Neural cell (in vitro differentiated cells): Measurements from ENCODE around the gene INPP1. TPM values are rescaled to one million over a fixed set of nuclear protein-coding genes. Genes with fewer than 3 reads are reported as not detected.

Source experiments
- H2AFZ ChIP-seq: fragments of 200-600, 300-800 bp; sonication (generic), shearing (Covaris generic); 2 replicates; pipeline ENCODE4 v1.6.0; 2014; ENCODE audit warnings: low read depth, mild to moderate bottlenecking, antibody characterized with exemption, low read length, moderate library complexity
- H3F3A ChIP-seq: fragments of 200-600 bp; shearing (Covaris generic); 2 replicates; pipeline ENCODE4 v1.6.1; 2016; ENCODE audit warnings: mild to moderate bottlenecking, moderate library complexity, mixed read lengths, antibody characterized with exemption, low read length; ENCODE audit not compliant: insufficient read depth, poor library complexity, severe bottlenecking
- H3K27ac ChIP-seq: fragments of 200-600, 300-800 bp; sonication (generic), shearing (Covaris generic); 2 replicates; pipeline ENCODE4 v1.5.1; 2014; ENCODE audit warnings: mild to moderate bottlenecking, low read length, moderate library complexity
- H3K27me3 ChIP-seq: fragments of 300-800, 200-600 bp; sonication (generic), shearing (Covaris generic); 2 replicates; pipeline ENCODE4 v1.6.0; 2014; ENCODE audit warnings: mild to moderate bottlenecking, low read depth, low read length, moderate library complexity; ENCODE audit not compliant: insufficient read depth
- H3K36me3 ChIP-seq: fragments of 300-800, 200-600 bp; sonication (generic), shearing (Covaris generic); 2 replicates; pipeline ENCODE4 v1.5.1; 2014; ENCODE audit warnings: mild to moderate bottlenecking, antibody characterized with exemption, low read length, moderate library complexity; ENCODE audit not compliant: insufficient read depth
- H3K4me2 ChIP-seq: fragments of 300-800, 200-600 bp; sonication (generic), shearing (Covaris generic); 2 replicates; pipeline ENCODE4 v1.6.0; 2014; ENCODE audit warnings: mild to moderate bottlenecking, low read length
- H3K4me3 ChIP-seq: fragments of 300-800, 200-600 bp; sonication (generic), shearing (Covaris generic); 2 replicates; pipeline ENCODE4 v1.5.1; 2014; ENCODE audit warnings: mild to moderate bottlenecking, low read length, moderate library complexity
- H3K79me2 ChIP-seq: fragments of 200-600 bp; shearing (Covaris generic); replicated peaks from 2 replicates; pipeline ENCODE4 v1.6.0; 2014; ENCODE audit warnings: mild to moderate bottlenecking, low read length, moderate library complexity; ENCODE audit not compliant: insufficient read depth
- H3K9ac ChIP-seq: fragments of 300-800, 200-600 bp; sonication (generic), shearing (Covaris generic); 2 replicates; pipeline ENCODE4 v1.6.1; 2016; ENCODE audit warnings: mild to moderate bottlenecking, low read length, mixed read lengths
- H3K9me2 ChIP-seq: fragments of 200-600 bp; shearing (Covaris generic); 2 replicates; pipeline ENCODE4 v1.6.1; 2016; ENCODE audit warnings: mild to moderate bottlenecking, low read length, mixed read lengths; ENCODE audit not compliant: insufficient read depth
- H3K9me3 ChIP-seq: fragments of 200-600, 300-800 bp; sonication (generic), shearing (Covaris generic); 2 replicates; pipeline ENCODE4 v1.6.1; 2016; ENCODE audit warnings: mild to moderate bottlenecking, mixed run types, low read length, moderate library complexity, mixed read lengths
- H4K20me1 ChIP-seq: fragments of 200-600 bp; shearing (Covaris generic); 2 replicates; pipeline ENCODE4 v1.6.1; 2016; ENCODE audit warnings: mild to moderate bottlenecking, mixed run types; ENCODE audit not compliant: insufficient read depth
- CTCF ChIP-seq: fragments of 450-650 bp; IDR thresholded peaks from 2 replicates; pipeline ENCODE4 v1.5.1; 2014; ENCODE audit warnings: antibody characterized with exemption, mild to moderate bottlenecking, moderate library complexity; ENCODE audit not compliant: poor library complexity, severe bottlenecking
- EP300 ChIP-seq: fragments of 450-650 bp; conservative IDR thresholded peaks from 2 replicates; pipeline ENCODE4 v1.6.1; 2014; ENCODE audit warnings: antibody characterized with exemption, mild to moderate bottlenecking, moderate library complexity; ENCODE audit not compliant: poor library complexity, severe bottlenecking
- EZH2 ChIP-seq: fragments of 200-600, 300-800 bp; shearing (Covaris generic), sonication (generic); IDR thresholded peaks from 2 replicates; pipeline ENCODE4 v1.6.1; 2014; ENCODE audit warnings: antibody characterized with exemption, low read length, borderline replicate concordance, mild to moderate bottlenecking; ENCODE audit not compliant: insufficient read depth, poor library complexity, severe bottlenecking
- MXI1 ChIP-seq: fragments of 450-650 bp; conservative IDR thresholded peaks from 2 replicates; pipeline ENCODE4 v1.6.1; 2014; ENCODE audit warnings: antibody characterized with exemption, mild to moderate bottlenecking; ENCODE audit not compliant: poor library complexity, severe bottlenecking
- POLR2AphosphoS5 ChIP-seq: IDR thresholded peaks from 2 replicates; pipeline ENCODE4 v1.6.1; 2012
- RAD21 ChIP-seq: fragments of 450-650 bp; conservative IDR thresholded peaks from 2 replicates; pipeline ENCODE4 v1.6.1; 2014; ENCODE audit warnings: antibody characterized with exemption, mild to moderate bottlenecking, moderate library complexity
- SMC3 ChIP-seq: fragments of 450-650 bp; conservative IDR thresholded peaks from 2 replicates; pipeline ENCODE4 v1.6.1; 2014; ENCODE audit warnings: antibody characterized with exemption, mild to moderate bottlenecking, moderate library complexity; ENCODE audit not compliant: poor library complexity
- TAF1 ChIP-seq: IDR thresholded peaks from 2 replicates; pipeline ENCODE4 v1.6.1; 2012; ENCODE audit warnings: low read depth
- polyA plus RNA-seq: library from polyadenylated mRNA; depleted of rRNA; stranded (reverse); fragments of >200 nt; gene quantifications from 2 replicates; pipeline ENCODE4 v1.2.3, GENCODE V29; 2014
- TF ChIP-seq, protein P1 (sequence below): IDR thresholded peaks from 2 replicates; pipeline ENCODE4 v1.6.1; 2012; ENCODE audit warnings: borderline replicate concordance

The INPP1 gene
- polyA plus RNA-seq, 1 donor from 2014 or later = 15.1 TPM

GRCh38 chr2:190387422-190387821 lies 44.0 kb downstream of the INPP1 start:
- H3K27ac ChIP-seq = no peak overlapping the region
- H3K79me2 ChIP-seq = no peaks in the 10 kb centered on the region
- H3K9me3 ChIP-seq = no peaks in the 10 kb centered on the region

DNA sequence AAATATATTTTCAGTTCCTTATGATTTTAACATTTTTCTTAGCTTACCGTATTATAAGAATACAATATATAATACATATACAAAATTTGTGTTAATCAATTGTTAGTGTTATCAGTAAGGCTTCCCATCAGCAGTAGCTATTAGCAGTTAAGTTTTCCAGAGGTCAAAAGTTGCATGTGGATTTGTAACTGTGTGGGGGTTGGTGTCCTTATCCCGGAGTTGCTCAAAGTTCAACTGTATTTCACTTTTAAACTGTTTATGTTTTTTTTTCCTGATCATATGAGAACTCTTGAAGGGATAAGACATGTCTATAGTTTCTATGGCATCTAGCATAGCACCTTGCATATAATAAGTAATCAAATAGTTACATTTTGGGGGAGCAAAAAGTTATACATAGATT lies 52.9 kb downstream of the INPP1 start:
- H4K20me1 ChIP-seq = no peaks in the 10 kb centered on the region
- H3K4me2 ChIP-seq = no peak overlapping the region
- no peak for TF ChIP-seq TAF1
- no peaks in the 10 kb centered on the region for H3K36me3 ChIP-seq
- no peak overlapping the region for H3K9ac ChIP-seq
- no peaks in the 10 kb centered on the region for H3K79me2 ChIP-seq
- no peaks in the 10 kb centered on the region for H3K9me3 ChIP-seq
- no peak overlapping the region for H3K27ac ChIP-seq
- H3K9me2 ChIP-seq = no peaks in the 10 kb centered on the region
- no peak overlapping the region for H2AFZ ChIP-seq
- no peak overlapping the region for H3K4me3 ChIP-seq
- no peaks in the 10 kb centered on the region for H3F3A ChIP-seq
- no peaks in the 10 kb centered on the region for H3K27me3 ChIP-seq

More at GRCh38 chr2:190387422-190387821, 44.0 kb downstream of the INPP1 start:
- H2AFZ ChIP-seq = no peak overlapping the region
- H3K9me2 ChIP-seq = no peaks in the 10 kb centered on the region
- H3F3A ChIP-seq = no peaks in the 10 kb centered on the region
- TF ChIP-seq EZH2 (no peak), POLR2AphosphoS5 (no peak), EP300 (no peak), TAF1 (no peak), RAD21 (no peak), CTCF (no peak), MXI1 (no peak), SMC3 (no peak)
- TF ChIP-seq, protein P1, sequence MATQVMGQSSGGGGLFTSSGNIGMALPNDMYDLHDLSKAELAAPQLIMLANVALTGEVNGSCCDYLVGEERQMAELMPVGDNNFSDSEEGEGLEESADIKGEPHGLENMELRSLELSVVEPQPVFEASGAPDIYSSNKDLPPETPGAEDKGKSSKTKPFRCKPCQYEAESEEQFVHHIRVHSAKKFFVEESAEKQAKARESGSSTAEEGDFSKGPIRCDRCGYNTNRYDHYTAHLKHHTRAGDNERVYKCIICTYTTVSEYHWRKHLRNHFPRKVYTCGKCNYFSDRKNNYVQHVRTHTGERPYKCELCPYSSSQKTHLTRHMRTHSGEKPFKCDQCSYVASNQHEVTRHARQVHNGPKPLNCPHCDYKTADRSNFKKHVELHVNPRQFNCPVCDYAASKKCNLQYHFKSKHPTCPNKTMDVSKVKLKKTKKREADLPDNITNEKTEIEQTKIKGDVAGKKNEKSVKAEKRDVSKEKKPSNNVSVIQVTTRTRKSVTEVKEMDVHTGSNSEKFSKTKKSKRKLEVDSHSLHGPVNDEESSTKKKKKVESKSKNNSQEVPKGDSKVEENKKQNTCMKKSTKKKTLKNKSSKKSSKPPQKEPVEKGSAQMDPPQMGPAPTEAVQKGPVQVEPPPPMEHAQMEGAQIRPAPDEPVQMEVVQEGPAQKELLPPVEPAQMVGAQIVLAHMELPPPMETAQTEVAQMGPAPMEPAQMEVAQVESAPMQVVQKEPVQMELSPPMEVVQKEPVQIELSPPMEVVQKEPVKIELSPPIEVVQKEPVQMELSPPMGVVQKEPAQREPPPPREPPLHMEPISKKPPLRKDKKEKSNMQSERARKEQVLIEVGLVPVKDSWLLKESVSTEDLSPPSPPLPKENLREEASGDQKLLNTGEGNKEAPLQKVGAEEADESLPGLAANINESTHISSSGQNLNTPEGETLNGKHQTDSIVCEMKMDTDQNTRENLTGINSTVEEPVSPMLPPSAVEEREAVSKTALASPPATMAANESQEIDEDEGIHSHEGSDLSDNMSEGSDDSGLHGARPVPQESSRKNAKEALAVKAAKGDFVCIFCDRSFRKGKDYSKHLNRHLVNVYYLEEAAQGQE = no peak
- no peak overlapping the region for H3K9ac ChIP-seq
- no peaks in the 10 kb centered on the region for H3K27me3 ChIP-seq
- no peak overlapping the region for H3K4me3 ChIP-seq
- no peak overlapping the region for H3K4me2 ChIP-seq
- H4K20me1 ChIP-seq = no peaks in the 10 kb centered on the region
- no peaks in the 10 kb centered on the region for H3K36me3 ChIP-seq
